H1 (cell line): ENCODE measurements around the gene UVRAG. TPM values are rescaled to one million over a fixed set of nuclear protein-coding genes. Genes with fewer than 3 reads are reported as not detected.

Source experiments
- BCL11A ChIP-seq, 2 experiments: IDR thresholded peaks; one replicate each; pipeline ENCODE4 v1.6.1; 2011; ENCODE audit warnings: low read depth in 2 of 2, low read length in 2 of 2, mild to moderate bottlenecking in 2 of 2
- CHD7 ChIP-seq: fragments of 300-600 bp; sonication (generic); IDR thresholded peaks from 2 replicates; pipeline ENCODE4 v1.7.1; 2012; ENCODE audit warnings: low read length, moderate library complexity, mild to moderate bottlenecking, inconsistent platforms; ENCODE audit not compliant: insufficient replicate concordance
- EGR1 ChIP-seq: IDR thresholded peaks from 2 replicates; pipeline ENCODE4 v1.6.1; 2011; ENCODE audit warnings: low read depth, low read length, borderline replicate concordance
- MAFK ChIP-seq: IDR thresholded peaks from 2 replicates; pipeline ENCODE4 v1.6.1; 2012; ENCODE audit warnings: low read depth, mild to moderate bottlenecking, improper control_type of control experiment, low read length
- TAF7 ChIP-seq: optimal IDR thresholded peaks from 2 replicates; pipeline ENCODE3; 2011; ENCODE audit warnings: low read depth, mild to moderate bottlenecking, inconsistent platforms, low read length, moderate library complexity, borderline replicate concordance
- TBP ChIP-seq: IDR thresholded peaks from 2 replicates; pipeline ENCODE4 v1.6.1; 2011; ENCODE audit warnings: low read depth, low read length, improper control_type of control experiment
- polyA plus RNA-seq, 7 experiments: library from polyadenylated mRNA; depleted of rRNA in 3 of 7; stranded (reverse) in 5 of 7; unstranded in 2 of 7; fragments of >200 nt in 5 of 7; fragments of 200-250 nt in 2 of 7; gene quantifications; 1 replicate in 5 of 7; 2 replicates in 1 of 7; 4 replicates in 1 of 7; pipeline versions ENCODE4 v1.2.1 to v1.2.3, GENCODE V29; 2011 to 2013; ENCODE audit warnings: missing spikeins in 2 of 7, mixed read lengths in 2 of 7
- total RNA-seq: library from RNA; stranded (reverse); fragmentation: NEBNext Ultra II Directional; extraction: Animal tissue kit (Norgen Biotek cat#: 25700); gene quantifications from 2 replicates; pipeline ENCODE4 v1.2.1, GENCODE V29; 2021

UVRAG gene
- total and polyA plus RNA-seq, 2 of the 8 experiments (the other 6 are each of a cell fraction or from before 2014, with no cell fraction given) = 5.5 to 14.7 TPM

GRCh38 chr11:75903276-75903675 is 88.3 kb downstream of the UVRAG start (continued):
- TF ChIP-seq CHD7 = no peak
- TF ChIP-seq TBP = no peak
- TF ChIP-seq MAFK = no peak
- TF ChIP-seq BCL11A (IDR thresholded peaks at IDR 0.05; ENCODE audit: low read depth in 2 of 2, low read length in 2 of 2) = no peak
- no peak for TF ChIP-seq EGR1
- TF ChIP-seq TAF7 = no peak
